ENCODE results near the gene BLTP3A.
"Not testable (repeated sequence)": the region's sequence is repeated elsewhere in the genome, so short reads cannot be mapped to it uniquely, and the experiment has no call there.

BLTP3A gene

DNA sequence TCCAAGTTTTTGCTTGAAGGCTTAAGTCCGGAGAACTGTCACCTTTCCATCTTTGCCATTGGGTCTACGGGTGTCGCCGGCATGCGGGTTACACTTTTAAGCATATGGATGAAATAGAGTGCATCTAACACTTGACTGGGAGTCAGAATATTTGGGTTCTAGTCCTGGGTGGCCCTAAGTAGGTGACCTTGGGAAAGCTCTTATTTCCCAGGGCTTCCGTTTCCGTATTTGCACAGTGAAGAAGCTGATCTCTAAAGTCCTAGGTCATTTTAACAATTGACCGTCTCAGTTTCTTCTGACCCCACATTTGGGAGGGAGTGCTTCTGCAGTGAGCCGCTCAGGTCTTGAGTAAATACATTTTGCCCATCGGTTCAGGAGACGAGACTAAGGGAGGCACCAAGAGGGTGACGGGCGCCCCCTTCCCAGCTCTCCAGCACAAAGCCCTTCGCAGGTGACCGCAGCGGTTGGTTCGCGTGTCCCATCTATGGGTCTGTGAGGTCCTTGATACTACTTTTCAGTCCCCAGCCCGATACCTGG is 651 bp upstream of the BLTP3A start:
- DNase-seq, result peak; percentile 44

DNA sequence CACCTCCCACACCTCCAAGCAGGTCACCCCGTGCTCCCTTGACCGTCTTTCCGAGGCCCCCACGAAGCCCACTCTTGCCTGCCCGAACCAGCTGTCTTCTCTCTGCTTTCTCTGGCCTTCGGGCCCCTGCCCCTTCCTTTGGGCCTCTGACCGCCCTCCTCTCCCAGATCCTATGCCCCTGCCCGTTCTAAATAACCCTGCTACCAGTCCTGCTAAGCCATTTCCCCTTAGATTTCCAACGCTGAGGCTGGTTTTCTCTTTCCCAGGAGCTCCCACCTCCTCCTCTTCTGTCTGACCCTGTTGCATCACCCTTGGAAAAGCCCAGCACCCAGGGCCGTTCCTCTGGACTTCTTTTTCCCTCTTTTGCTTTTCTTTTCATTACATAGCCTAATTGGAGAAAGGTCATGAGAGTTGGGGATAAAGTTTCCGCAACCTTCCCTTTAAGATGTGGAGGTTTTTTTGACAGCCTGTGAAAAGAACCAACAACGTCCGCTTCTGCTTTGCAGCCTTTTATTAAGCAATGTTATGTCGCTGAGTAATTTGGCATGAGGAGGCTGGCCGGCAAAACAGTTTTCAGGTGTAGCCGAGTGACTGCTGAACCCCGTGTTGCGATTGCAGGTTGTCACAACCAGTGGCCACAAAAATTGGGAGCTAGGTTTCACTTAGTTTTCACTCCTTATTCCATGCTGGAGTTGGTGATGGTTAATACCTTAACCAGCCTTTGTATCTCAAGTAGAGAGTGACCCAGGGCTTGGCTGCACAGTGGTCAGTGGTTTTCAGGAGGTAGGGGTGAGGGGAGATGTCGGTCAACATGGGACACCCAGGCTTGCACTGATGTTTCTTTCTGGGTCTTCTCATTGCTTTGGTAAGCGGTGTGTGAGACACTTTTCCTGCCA is 970 bp downstream of the BLTP3A start:
- peak; percentile 63 for DNase-seq

DNA sequence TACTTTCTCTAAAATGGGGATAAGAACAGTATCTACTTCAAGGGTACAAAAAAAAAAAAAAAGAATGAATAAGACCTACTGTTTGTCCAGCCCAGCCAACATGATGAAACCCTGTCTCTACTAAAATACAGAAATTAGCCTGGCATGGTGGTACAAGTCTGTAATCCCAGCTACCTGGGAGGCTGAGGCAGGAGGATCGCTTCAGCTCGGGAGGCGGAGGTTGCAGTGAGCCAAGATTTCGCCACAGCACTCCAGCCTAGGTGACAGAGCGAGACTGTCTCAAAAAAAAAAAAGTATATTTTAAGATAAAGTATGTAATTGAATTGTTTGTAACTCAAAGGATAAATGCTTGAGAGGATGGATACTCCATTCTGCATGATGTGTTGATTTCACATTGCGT is 2.0 kb downstream of the BLTP3A start:
- DNase-seq, result no peak

DNA sequence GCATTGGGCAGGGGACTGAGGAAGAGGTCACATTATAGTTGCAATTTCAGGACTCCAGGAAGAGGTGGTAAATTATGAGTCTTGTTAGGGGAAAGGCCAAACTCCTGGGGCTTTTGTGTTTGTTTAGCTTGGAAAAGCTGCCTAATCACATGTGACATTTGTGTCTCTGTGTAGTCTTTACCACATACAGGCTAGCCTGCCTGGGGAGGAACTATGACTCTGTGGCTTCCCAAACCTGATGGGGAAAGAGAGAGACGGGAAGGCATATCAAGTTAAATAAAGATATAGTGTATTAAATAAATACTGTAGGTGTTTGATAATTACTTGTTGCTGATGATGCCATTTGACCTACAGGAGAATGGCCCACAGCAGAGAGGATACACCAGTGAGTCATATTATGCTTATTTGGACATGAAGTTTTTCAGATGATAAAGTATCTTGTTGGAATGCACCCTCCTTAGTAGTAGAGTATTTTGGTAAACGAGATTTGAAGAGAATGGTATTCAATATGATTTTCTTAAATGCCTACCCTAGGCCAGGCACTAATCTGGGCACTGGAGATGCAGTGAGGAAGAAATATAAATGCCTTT is 4.0 kb downstream of the BLTP3A start:
- peak; percentile 56 for DNase-seq

DNA sequence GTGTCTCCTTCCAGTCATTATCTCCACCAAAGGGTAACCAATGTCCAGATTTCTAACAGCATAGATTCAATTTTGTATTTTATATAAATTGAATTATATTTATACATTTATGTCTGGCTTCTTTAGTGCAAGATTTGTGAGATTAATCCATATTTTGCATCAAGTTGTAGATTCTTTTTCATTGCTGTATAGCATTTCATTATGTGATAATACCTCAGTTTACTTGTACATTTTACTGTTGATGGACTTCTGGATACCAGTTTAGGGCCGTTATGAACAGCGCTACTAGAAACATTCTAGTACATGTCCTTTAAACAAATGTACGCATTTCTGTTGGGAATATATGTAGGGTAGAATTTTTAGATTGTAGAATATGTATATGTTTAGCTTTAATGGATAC is 6.2 kb downstream of the BLTP3A start:
- no peak for DNase-seq

DNA sequence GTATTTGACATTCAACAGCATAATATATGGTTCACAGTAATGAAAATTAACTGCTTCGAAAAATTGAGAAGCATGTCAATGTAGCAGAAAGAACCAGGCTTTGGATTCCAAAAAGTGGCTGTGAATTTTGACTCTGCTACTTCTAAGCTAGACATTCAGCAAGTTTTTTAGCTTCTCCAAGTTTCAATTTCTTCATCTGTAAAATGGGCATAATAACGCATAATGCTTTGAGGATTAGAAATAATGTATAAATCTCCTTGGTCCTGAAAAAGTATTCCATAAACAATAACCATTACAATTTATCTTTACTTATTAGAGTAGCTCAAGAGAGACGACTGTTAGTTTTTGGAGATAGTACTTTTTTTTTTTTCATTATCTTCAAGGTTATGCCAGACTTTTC is 7.7 kb downstream of the BLTP3A start:
- DNase-seq, result no peak

DNA sequence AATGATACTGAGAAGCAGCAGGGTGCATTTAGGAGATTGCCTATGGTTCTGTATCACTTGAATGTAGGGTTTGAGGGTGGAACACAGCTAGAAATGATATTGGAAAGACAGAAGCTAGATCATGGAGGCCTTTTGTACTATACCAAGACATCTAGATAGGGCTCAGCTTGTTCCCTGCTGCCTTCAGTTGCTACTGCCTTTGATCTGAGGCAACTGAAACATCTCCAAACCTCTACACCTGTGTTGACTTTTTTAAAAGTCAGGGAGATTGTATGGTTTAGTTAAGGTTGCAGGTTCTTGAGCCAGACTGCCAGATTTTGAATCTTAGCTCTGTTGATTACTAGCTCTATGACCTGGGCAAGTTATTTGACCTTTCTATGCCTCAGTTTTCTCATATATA is 12.7 kb downstream of the BLTP3A start:
- DNase-seq, result no peak

DNA sequence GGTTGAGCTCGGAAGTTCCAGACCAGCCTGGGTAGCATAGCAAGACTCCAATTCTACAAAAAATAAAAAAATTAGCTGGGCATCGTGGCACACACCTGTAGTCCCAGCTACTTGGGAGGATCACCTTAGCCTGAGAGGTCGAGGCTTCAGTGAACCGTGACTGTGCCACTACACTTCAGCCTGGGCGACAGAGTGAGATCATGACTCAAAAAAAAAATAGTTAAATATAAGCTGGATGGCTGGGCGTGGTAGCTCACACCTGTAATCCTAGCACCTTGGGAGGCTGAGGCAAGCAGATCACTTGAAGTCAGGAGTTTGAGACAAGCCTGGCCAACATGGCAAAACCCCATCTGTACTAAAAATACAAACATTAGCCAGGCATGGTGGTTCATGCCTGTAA is 13.2 kb downstream of the BLTP3A start:
- DNase-seq, result not testable (repeated sequence)

DNA sequence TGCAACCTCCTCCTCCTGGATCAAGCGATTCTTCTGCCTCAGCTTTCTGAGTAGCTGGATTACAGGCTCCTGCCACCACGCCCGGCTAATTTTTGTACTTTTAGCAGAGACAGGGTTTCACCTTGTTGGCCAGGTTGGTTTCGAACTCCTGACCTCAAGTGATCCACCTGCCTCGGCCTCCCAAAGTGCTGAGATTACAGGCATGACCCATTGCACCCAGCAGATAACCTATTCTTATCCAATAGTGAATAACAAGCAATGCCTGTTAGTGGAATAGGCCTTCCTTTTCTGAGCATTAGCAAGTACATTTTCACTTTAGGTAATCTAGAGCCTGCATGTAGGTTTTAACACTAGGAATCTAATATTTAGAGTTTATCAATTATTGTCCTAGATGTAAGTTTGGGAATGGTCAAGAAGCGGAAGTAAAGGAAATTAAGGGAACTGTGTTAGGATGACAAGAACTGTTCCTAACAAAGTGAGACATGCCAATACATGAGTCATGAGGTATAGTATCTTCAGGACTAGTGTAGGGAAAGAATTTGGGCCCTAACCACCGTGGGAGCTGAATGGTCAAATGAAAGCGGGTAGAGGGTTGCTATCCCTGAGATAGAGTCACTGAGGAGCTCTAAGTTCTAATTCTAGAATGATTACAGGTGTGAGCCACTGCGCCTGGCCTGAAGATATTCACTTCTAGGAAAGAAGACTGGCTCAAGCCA is 15.0 kb downstream of the BLTP3A start:
- DNase-seq, result peak; percentile 70

DNA sequence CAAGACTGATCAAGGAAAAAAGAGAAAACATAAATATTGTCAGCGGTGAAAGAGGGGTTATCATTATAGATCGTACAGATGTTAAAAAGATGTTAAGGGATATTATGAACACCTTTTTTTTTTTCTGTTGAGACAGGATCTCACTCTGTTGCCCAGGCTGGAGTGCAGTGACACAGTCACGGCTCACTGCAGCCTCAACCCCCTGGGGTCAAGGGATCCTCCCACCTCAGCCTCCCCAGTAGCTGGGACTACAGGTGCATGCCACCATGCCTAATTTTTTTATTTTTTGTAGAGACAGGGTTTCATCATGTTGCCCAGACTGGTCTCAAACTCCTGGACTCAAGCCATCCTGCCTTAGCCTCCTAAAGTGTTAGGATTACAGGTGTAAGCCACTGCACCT is 16.6 kb downstream of the BLTP3A start:
- not testable (repeated sequence) for DNase-seq

DNA sequence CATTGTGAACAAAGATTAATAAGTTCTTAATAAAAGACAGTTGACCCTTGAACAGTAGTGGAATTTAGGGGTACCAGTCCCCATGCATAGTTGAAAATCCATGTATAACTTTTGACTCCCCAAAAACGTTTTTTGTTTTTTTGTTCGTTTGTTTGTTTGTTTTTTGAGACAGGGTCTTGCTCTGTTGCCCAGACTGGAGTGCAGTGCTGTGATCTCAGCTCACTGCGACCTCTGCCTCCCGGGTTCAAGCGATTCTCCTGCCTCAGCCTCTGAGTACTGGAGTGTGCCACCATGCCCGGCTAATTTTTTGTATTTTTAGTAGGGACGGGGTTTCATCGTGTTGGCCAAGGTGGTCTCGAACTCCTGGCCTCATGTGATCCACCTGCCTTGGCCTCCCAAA is 17.5 kb downstream of the BLTP3A start:
- DNase-seq, result not testable (repeated sequence)

DNA sequence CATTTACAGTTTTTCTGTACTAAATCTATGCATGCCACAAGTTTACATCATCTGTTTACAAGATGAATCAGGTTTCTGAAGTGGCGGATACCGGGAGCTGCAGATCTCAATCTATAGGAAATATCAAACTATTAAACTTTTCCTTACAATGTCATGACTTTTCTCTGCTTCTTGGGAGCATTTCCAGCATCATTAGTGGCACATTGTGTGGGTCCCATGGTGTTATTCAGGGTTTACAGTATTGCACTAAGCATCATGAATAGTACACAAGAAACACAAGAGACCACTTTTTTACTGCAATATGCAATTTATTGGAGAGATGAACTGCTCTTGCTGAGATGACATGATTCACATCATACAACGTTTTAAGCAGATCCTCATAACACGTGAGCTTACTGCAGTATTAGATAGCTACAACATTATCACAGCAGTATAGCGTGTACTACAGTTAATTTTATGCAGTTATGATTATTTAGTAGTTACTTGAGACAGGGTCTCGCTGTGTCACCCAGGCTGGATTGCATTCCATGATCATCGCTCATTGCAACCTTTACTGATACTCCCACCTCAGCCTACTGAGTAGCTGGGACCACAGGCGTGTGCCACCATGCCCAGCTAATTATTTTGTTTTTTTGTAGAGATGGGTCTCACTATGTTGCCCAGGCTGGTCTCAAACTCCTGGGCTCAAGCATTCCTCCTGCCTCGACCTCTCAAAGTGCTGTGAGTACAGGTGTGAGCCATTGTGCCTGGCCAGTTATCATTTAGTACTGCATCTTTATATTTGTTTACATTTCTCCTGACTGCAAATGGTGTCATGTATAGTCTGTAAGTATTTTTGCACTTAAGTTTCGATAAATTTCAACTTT is 18.4 kb downstream of the BLTP3A start:
- DNase-seq, result peak; percentile 27

DNA sequence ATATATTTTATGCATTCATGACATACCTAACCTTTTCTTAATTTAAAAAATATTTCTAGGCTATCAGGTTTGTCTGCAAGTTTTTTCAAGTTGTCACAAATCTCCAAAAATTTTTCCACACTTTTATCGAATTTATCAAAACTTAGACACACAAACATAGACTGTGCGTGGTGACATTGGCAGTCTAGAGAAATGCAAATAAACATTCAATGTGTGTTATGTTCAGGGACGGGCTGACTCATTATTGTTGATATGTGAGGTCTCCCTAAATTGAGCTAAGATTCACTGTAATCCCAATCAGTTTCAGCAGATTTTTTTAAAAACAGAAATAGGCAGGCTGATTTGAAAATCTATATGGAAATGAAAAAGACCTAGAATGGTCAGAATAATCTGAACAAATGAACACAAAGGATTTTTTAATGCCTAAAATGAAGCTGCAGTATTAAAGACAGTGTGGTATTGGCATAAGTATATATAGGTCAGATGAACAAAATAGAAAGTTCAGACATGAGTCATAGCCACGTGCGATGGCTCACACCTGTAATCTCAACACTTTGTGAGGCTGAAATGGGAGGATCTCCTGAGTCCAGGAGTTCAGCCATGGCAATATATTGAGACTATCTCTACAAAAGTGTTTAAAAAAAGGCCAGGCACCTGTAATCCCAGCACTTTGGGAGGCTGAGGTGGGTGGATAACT is 19.2 kb downstream of the BLTP3A start:
- DNase-seq, result no peak

DNA sequence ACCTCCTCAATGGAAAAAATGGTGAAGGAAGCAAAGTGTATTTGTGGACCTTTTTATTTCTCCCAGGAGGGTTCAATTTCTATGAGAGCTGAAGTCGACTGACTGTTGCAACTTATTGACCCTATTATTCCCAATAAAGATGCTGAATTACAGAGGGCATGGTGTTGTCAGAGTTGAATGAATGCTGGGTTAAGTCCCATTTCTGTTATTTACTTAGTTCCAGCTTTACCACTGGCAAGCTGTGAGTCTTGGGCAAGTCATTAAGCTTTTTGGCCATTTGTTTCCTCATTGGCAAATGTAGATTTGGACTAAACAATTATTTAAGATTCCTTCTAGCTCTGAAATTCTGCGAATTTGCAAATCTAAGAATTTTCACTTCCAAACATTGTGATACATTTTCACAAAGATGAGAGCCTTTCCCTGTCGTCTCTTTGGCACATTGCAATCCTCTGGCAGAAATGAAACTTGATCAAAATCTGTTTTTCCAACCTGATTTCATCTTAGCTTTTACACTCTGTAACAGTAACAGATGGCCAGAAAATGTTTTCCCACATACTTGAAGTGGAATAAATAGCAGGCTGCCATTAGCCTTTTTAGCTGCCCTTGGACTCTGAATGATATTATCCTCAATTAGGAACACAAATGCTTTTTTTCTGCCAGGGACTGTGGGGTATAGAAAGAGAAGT is 21.3 kb downstream of the BLTP3A start:
- DNase-seq, result no peak

DNA sequence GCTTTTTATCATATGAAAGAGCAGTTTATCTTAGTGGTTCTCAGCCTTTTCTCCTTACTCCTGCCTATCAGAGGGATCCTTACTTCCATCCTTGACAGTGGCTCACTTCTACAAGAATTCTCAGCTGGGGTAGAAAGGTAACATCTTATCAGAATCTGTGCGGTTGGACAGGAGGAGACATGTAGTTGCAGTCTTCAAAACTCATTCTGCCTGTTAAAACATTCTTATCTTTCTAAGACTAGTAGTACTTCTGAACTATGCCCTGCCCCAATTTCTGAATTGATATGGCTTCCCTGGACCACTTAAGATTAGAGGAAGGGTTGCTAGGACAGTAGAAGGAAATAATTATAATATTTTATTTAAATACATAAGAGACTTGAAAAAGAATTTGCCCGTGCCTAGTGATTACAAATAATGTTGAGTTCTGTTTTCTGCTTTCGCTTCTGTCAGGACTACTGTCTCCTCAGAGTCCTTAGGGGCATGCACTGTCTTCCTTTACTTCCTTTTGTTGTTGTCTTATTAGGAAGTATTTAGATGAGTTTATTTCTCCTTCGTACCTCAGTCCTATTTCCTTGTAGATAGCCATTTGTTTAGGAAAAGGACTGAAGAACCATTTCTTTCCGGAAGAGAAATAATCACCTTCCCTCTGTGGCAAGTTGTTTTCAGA is 24.9 kb downstream of the BLTP3A start:
- no peak for DNase-seq

DNA sequence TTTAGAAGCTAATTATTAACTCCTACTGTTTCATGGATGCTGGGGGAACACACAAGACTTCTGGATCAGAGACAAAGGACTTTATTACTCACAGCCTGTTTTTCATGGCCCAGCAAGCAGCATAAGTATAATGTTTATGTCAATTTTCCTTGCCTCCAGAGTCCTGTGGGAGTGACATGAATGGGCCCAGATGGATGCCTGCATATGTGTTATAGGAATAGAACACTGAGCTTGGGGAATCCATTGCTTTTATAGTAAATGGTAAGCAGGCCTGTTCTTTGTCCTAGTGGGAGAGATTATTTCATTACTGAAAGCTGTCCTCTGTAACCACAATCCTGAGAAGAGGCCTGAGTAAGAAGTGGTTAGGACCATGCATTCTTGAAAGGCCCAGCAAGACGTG is 25.6 kb downstream of the BLTP3A start:
- DNase-seq, result no peak

DNA sequence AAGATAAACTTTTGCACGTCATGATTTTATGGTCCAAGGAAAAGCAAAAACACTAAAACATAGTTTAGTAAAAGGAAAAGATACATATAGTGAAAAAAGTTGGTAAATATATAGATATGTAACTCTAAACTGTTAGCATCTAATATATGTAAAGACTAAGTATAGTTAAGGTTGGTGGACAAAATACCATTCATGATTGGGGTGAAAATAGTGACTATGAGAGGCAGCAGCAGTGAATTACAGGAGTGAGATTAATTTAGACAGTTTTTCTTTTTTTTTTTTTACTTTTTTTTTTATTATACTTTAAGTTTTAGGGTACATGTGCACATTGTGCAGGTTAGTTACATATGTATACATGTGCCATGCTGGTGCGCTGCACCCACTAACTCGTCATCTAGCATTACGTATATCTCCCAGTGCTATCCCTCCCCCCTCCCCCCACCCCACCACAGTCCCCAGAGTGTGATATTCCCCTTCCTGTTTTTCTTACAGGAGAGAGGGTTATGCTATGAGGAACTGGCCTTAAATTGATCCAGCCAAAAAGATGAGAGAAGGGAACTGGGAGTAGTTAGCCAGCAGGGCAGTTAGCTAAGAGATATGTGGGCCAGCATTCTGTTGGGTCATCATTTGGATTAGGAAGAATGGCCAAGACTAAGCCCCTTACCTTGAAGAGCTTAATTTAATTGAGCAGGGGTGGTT is 27.1 kb downstream of the BLTP3A start:
- DNase-seq, result not testable (repeated sequence)

DNA sequence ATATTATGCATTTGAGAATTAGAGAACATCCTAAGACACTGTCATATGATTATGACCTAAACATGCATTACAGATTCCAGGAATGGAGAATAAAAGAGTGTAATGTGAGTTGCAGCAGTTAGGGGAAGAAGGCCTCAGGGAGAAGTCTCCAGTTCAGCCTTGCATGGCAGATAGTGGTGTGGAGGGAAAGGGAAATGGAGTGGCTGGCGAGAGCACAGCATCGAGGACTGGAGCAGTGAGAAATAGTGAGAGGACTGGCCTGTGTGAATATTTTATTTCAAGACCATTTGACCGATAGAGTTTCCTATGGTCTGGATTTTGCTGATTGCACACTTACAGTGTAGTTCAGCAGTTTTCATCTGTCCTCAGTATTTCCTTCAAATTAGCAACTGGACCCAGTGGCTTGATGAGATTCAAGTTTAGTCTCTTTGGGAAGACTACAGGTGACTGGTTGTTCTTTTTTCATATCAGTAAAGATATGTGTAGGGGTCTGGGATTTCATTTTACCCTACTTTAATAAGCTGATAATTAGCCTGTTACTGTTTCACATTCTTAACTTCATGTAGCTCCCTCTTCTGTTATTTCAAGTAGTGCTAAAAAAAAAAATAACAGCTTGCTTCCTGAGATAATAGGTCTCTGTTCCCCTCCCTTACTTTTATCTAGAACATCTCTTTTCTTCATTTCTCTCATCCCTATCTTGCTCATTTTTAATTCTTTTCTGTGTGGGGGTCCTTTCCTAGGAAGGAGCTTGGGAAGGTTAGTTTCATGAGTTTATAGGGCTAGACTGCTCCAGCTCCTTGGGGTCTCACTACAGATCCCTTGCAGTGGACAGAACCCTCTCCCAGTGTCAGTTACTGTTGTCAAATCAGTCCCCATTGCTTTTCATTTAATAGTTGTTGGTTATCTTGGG is 27.9 kb downstream of the BLTP3A start:
- DNase-seq, result no peak

DNA sequence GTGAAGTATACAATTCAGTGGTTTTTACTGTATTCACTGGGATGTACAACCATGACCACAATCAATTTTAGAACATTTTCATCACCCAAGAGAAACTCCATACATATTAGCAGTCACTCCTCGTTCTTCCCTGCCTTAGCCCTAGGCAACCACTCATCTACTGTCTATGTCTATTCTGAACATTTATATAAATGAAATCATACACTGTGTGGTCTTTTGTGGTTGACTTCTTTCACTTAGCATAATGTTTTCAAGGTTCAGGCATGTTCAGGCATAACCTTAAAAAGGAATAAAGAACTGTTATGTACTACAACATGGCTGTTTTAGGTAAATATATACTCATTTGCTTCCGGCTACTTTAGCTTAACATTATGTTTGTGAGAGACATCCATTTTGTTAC is 37.3 kb downstream of the BLTP3A start:
- DNase-seq, result no peak
